KMS-11 (cell line): ENCODE measurements around the gene YLPM1.

Source experiments
- H2AFZ ChIP-seq: fragments of 200-600 bp; sonication (generic); 2 replicates; pipeline ENCODE4 v1.6.1; 2016; ENCODE audit warnings: antibody characterized with exemption, mixed run types, low read depth
- H3K27ac ChIP-seq: fragments of 200-600 bp; sonication (generic); 2 replicates; pipeline ENCODE4 v1.6.1; 2016; ENCODE audit warnings: mild to moderate bottlenecking, mixed run types
- H3K27me3 ChIP-seq: fragments of 200-600 bp; sonication (generic); 2 replicates; pipeline ENCODE4 v1.6.1; 2017; ENCODE audit warnings: mild to moderate bottlenecking, low read depth, mixed run types, moderate library complexity; ENCODE audit not compliant: insufficient read depth
- H3K36me3 ChIP-seq: fragments of 200-600 bp; sonication (generic); 2 replicates; pipeline ENCODE4 v1.6.1; 2017; ENCODE audit warnings: mild to moderate bottlenecking, mixed run types; ENCODE audit not compliant: insufficient read depth
- H3K4me1 ChIP-seq: fragments of 200-600 bp; sonication (generic); 2 replicates; pipeline ENCODE4 v1.6.1; 2016; ENCODE audit warnings: mild to moderate bottlenecking, low read depth, mixed run types; ENCODE audit not compliant: poor library complexity, severe bottlenecking
- H3K4me2 ChIP-seq: fragments of 200-600 bp; sonication (generic); 2 replicates; pipeline ENCODE4 v1.7.0; 2016; ENCODE audit warnings: mild to moderate bottlenecking, mixed run types
- H3K4me3 ChIP-seq: fragments of 200-600 bp; sonication (generic); IDR thresholded peaks from 2 replicates; pipeline ENCODE4 v1.6.1; 2017; ENCODE audit warnings: low read depth, low read length, mixed read lengths; ENCODE audit not compliant: insufficient read depth
- H3K79me2 ChIP-seq: fragments of 200-600 bp; sonication (generic); 2 replicates; pipeline ENCODE4 v1.6.1; 2016; ENCODE audit warnings: low read depth, mixed run types; ENCODE audit not compliant: insufficient read depth
- H3K9ac ChIP-seq: fragments of 200-600 bp; sonication (generic); 2 replicates; pipeline ENCODE4 v1.6.1; 2016; ENCODE audit warnings: mild to moderate bottlenecking, mixed run types
- H4K20me1 ChIP-seq: fragments of 200-600 bp; sonication (generic); 2 replicates; pipeline ENCODE4 v1.6.1; 2016; ENCODE audit warnings: mild to moderate bottlenecking, mixed run types; ENCODE audit not compliant: insufficient read depth
- TF ChIP-seq, protein P1 (sequence below): fragments of 200-600 bp; sonication (generic); conservative IDR thresholded peaks from 2 replicates; pipeline ENCODE4 v1.6.1; 2017; ENCODE audit warnings: low read depth, mild to moderate bottlenecking, antibody characterized with exemption, low read length, moderate library complexity, mixed read lengths

YLPM1 gene

GRCh38 chr14:74800780-74801179 lies 37.7 kb downstream of the YLPM1 start:
- H3K36me3 ChIP-seq, result no peaks in the 10 kb centered on the region
- H3K27me3 ChIP-seq, result no peaks in the 10 kb centered on the region
- H3K27ac ChIP-seq, result no peak overlapping the region
- no peak overlapping the region for H3K4me3 ChIP-seq
- H3K9ac ChIP-seq, result no peak overlapping the region
- no peaks in the 10 kb centered on the region for H3K79me2 ChIP-seq
- no peaks in the 10 kb centered on the region for H4K20me1 ChIP-seq
- no peak overlapping the region for H2AFZ ChIP-seq
- no peak overlapping the region for H3K4me2 ChIP-seq
- H3K4me1 ChIP-seq, result no peaks in the 10 kb centered on the region
- TF ChIP-seq, protein P1, sequence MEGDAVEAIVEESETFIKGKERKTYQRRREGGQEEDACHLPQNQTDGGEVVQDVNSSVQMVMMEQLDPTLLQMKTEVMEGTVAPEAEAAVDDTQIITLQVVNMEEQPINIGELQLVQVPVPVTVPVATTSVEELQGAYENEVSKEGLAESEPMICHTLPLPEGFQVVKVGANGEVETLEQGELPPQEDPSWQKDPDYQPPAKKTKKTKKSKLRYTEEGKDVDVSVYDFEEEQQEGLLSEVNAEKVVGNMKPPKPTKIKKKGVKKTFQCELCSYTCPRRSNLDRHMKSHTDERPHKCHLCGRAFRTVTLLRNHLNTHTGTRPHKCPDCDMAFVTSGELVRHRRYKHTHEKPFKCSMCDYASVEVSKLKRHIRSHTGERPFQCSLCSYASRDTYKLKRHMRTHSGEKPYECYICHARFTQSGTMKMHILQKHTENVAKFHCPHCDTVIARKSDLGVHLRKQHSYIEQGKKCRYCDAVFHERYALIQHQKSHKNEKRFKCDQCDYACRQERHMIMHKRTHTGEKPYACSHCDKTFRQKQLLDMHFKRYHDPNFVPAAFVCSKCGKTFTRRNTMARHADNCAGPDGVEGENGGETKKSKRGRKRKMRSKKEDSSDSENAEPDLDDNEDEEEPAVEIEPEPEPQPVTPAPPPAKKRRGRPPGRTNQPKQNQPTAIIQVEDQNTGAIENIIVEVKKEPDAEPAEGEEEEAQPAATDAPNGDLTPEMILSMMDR, result no peak

DNA sequence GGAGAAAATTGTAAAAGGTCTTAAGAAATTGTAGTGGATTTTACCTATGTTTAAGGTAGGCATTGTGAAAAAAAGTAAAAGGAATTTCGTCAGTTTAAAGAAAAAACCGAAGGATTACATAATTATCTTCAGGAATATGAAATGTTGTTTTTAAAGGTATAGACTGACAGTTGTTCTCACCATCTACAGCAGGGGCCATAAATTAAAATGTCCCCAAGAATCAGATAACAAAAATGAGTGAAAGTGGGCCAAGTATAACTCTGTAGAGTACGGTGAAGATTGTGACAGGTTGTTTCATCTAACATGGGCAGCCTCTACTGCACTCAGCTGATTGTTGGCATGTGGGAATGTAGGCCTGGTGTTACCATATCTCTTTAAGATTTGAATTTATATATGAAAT lies 38.3 kb downstream of the YLPM1 start:
- TF ChIP-seq, protein P1, result no peak
- no peaks in the 10 kb centered on the region for H3K36me3 ChIP-seq
- no peaks in the 10 kb centered on the region for H4K20me1 ChIP-seq

GRCh38 chr14:74804219-74804825 lies 41.2 kb downstream of the YLPM1 start:
- Histone ChIP-seq H3K27me3 (no peaks in the 10 kb centered on the region), H3K9ac (no peak overlapping the region), H3K27ac (no peak overlapping the region), H4K20me1 (no peaks in the 10 kb centered on the region), H3K4me1 (no peaks in the 10 kb centered on the region), H3K4me2 (no peak overlapping the region), H3K36me3 (no peaks in the 10 kb centered on the region), H3K4me3 (no peak overlapping the region), H2AFZ (no peak overlapping the region), H3K79me2 (no peaks in the 10 kb centered on the region)
- TF ChIP-seq, protein P1, result no peak

More for the DNA sequence above, 38.3 kb downstream of the YLPM1 start:
- no peak overlapping the region for H3K4me3 ChIP-seq
- no peaks in the 10 kb centered on the region for H3K4me1 ChIP-seq
- no peak overlapping the region for H3K9ac ChIP-seq
- no peaks in the 10 kb centered on the region for H3K27me3 ChIP-seq
- no peak overlapping the region for H3K27ac ChIP-seq
- H3K4me2 ChIP-seq, result no peak overlapping the region
- no peak overlapping the region for H2AFZ ChIP-seq
- H3K79me2 ChIP-seq, result no peaks in the 10 kb centered on the region

DNA sequence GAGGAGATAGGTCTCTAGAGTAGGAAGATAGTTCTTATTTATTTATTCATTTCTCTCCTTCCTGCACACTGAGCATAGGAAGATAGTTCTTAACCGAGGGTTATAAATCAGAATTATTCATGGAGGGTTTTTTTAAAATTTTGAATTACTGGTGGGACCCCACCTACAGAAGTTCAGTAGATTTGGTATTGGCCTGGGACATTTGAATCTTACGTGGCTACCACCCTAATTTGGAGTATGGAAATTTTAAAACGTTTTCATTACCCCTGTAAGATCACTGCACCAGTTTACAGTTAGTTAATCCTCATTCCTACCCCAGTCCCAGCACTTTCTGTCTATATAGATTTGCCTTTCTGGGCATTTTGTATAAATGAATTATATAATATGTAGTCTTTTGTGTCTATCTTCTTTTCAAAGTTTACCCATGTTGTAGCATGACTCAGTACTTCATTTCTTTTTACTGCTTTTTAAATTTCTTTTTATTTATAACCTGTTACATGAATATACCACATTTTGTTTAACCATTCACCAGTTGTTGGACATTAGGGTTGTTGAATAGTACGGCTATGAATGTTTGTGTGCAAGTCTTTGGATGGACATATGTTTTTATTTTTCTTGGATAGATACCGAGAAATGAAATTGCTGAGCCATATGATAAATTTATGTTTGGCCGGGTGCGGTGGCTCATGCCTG lies 44.9 kb downstream of the YLPM1 start:
- H3K36me3 ChIP-seq, result no peaks in the 10 kb centered on the region
- TF ChIP-seq, protein P1, result no peak
- H2AFZ ChIP-seq, result no peak overlapping the region
- no peaks in the 10 kb centered on the region for H3K4me1 ChIP-seq
- H3K27ac ChIP-seq, result no peak overlapping the region
- H4K20me1 ChIP-seq, result no peaks in the 10 kb centered on the region
- H3K4me3 ChIP-seq, result no peak overlapping the region
- no peaks in the 10 kb centered on the region for H3K27me3 ChIP-seq
- H3K4me2 ChIP-seq, result no peak overlapping the region
- no peaks in the 10 kb centered on the region for H3K79me2 ChIP-seq
- H3K9ac ChIP-seq, result no peak overlapping the region
